HCT116 (cell line): ENCODE data around the gene MPPED1. TPM values are rescaled to one million over a fixed set of nuclear protein-coding genes. Genes with fewer than 3 reads are reported as not detected.

Source experiments
- ATAC-seq: fragments of 200-7000 bp; cut with Tn5 transposase; 2 replicates; pipeline ENCODE4 v1.9.1; 2020; ENCODE audit warnings: mild to moderate bottlenecking, moderate library complexity
- BruUV-seq: library from RNA; stranded (reverse); fragments of 400-500 nt; replicated peaks from 2 replicates; lab custom pipeline; 2021; lab: Mats Ljungman, UMichigan
- CTCF ChIA-PET: fragments of 300-600 bp; sonication (Branson Sonifier 250); formaldehyde crosslinking; loops from one replicate; lab custom pipeline; 2021; ENCODE audit warnings: antibody characterized with exemption; lab: Charles Lee
- POLR2A ChIA-PET: fragments of 300-600, 350-600 bp; sonication (Branson Sonifier 250); formaldehyde crosslinking; loops from one replicate; lab custom pipeline; 2021; ENCODE audit warnings: antibody characterized with exemption; lab: Charles Lee
- RAD21 ChIA-PET, 2 experiments: fragments of 300-600 bp; sonication (Branson Sonifier 250); formaldehyde crosslinking; loops; one replicate each; lab custom pipeline; 2023; ENCODE audit warnings: low total read pairs in 2 of 2; ENCODE audit not compliant: uncharacterized antibody in 2 of 2, unreplicated experiment in 2 of 2, low non-redundant PET in 1 of 2; lab: Charles Lee
- DNase-seq: peaks from one replicate; pipeline ENCODE4 v3.0.0-alpha.2; 2010; ENCODE audit warnings: low read depth, low spot score
- H2AFZ ChIP-seq: fragments of 200-600 bp; shearing (Covaris generic), sonication (generic); 2 replicates; pipeline ENCODE4 v1.6.1; 2017; ENCODE audit warnings: low read depth, mixed run types, mixed read lengths, antibody characterized with exemption, low read length; ENCODE audit not compliant: poor library complexity, severe bottlenecking
- H3K27ac ChIP-seq: 2 replicates; pipeline ENCODE4 v1.5.1; 2012; ENCODE audit warnings: low read depth, low read length
- H3K27me3 ChIP-seq: fragments of 200-600 bp; sonication (generic); 2 replicates; pipeline ENCODE4 v1.6.1; 2016; ENCODE audit warnings: mixed run types, low read length, mixed read lengths; ENCODE audit not compliant: insufficient read depth
- H3K36me3 ChIP-seq, 2 experiments: fragments of 200-500 bp in 1 of 2; fragments of 200-600 bp in 1 of 2; sonication (Bioruptor generic) in 1 of 2; sonication (generic) in 1 of 2; 2 replicates each; pipeline versions ENCODE4 v1.5.1 to v1.6.1; 2014 to 2016; ENCODE audit warnings: low read length in 2 of 2, inconsistent platforms in 1 of 2, mixed read lengths in 1 of 2, mixed run types in 1 of 2; ENCODE audit not compliant: insufficient read depth in 2 of 2, control insufficient read depth in 1 of 2
- H3K4me1 ChIP-seq, 2 experiments: fragments of 200-600 bp in 1 of 2; sonication (generic) in 1 of 2; 2 replicates each; pipeline versions ENCODE4 v1.5.1 to v1.6.1; 2012 to 2017; ENCODE audit warnings: low read length in 2 of 2, inconsistent platforms in 1 of 2, mild to moderate bottlenecking in 1 of 2, mixed read lengths in 1 of 2, mixed run types in 1 of 2, moderate library complexity in 1 of 2; ENCODE audit not compliant: insufficient read depth in 2 of 2, control insufficient read depth in 1 of 2
- H3K4me2 ChIP-seq: fragments of 200-600 bp; sonication (generic); 2 replicates; pipeline ENCODE4 v1.6.1; 2017; ENCODE audit warnings: mixed run types, low read length, mixed read lengths
- H3K4me3 ChIP-seq, 2 experiments: fragments of 200-600 bp in 1 of 2; sonication (generic) in 1 of 2; replicated peaks in 1 of 2; 2 replicates each; pipeline ENCODE4 v1.5.1; 2011 to 2016; ENCODE audit warnings: low read length in 2 of 2, control low read depth in 1 of 2, low read depth in 1 of 2, mild to moderate bottlenecking in 1 of 2, mixed read lengths in 1 of 2, mixed run types in 1 of 2
- H3K79me2 ChIP-seq: fragments of 200-600 bp; sonication (generic); 2 replicates; pipeline ENCODE4 v1.6.1; 2017; ENCODE audit warnings: mild to moderate bottlenecking, mixed run types, low read length, moderate library complexity, mixed read lengths; ENCODE audit not compliant: insufficient read depth
- H3K9ac ChIP-seq: fragments of 200-600 bp; sonication (generic); 2 replicates; pipeline ENCODE4 v1.6.1; 2016; ENCODE audit warnings: low read length, mixed read lengths
- H3K9me2 ChIP-seq: fragments of 200-600 bp; sonication (generic), shearing (Covaris generic); 2 replicates; pipeline ENCODE4 v1.6.1; 2017; ENCODE audit warnings: mixed run types, mild to moderate bottlenecking, moderate library complexity; ENCODE audit not compliant: insufficient read depth
- H3K9me3 ChIP-seq, 2 experiments: fragments of 200-500 bp in 1 of 2; fragments of 200-600 bp in 1 of 2; sonication (Bioruptor generic) in 1 of 2; sonication (generic) in 1 of 2; 2 replicates each; pipeline ENCODE4 v1.6.1; 2014 to 2017; ENCODE audit warnings: low read length in 2 of 2, mixed read lengths in 2 of 2, inconsistent platforms in 1 of 2, low read depth in 1 of 2, mild to moderate bottlenecking in 1 of 2, mixed run types in 1 of 2, moderate library complexity in 1 of 2; ENCODE audit not compliant: control insufficient read depth in 1 of 2, insufficient read depth in 1 of 2
- H4K20me1 ChIP-seq: fragments of 200-600 bp; sonication (generic), shearing (Covaris generic); 2 replicates; pipeline ENCODE4 v1.6.1; 2017; ENCODE audit warnings: mixed run types, mild to moderate bottlenecking, moderate library complexity; ENCODE audit not compliant: insufficient read depth
- ATF3 ChIP-seq: IDR thresholded peaks from 2 replicates; pipeline ENCODE4 v1.6.1; 2012
- CBX3 ChIP-seq: IDR thresholded peaks from 2 replicates; pipeline ENCODE4 v1.6.1; 2012; ENCODE audit warnings: low read depth
- CEBPB ChIP-seq: IDR thresholded peaks from 2 replicates; pipeline ENCODE4 v1.6.1; 2012; ENCODE audit warnings: low read depth
- CTCF ChIP-seq, 3 experiments: fragments of 200-600 bp in 1 of 3; sonication (generic) in 1 of 3; IDR thresholded peaks in 2 of 3; conservative IDR thresholded peaks in 1 of 3; 2 replicates each; pipeline ENCODE4 v1.5.1; 2012 to 2017; ENCODE audit warnings: low read depth in 2 of 3, low read length in 2 of 3, antibody characterized with exemption in 1 of 3, borderline replicate concordance in 1 of 3, control low read depth in 1 of 3, mild to moderate bottlenecking in 1 of 3, mixed read lengths in 1 of 3, mixed run types in 1 of 3, moderate library complexity in 1 of 3; ENCODE audit not compliant: insufficient read depth in 1 of 3
- EGR1 ChIP-seq: IDR thresholded peaks from 2 replicates; pipeline ENCODE4 v1.6.1; 2012; ENCODE audit warnings: low read depth
- ELF1 ChIP-seq: IDR thresholded peaks from 2 replicates; pipeline ENCODE4 v1.6.1; 2012; ENCODE audit warnings: low read depth, borderline replicate concordance
- EZH2 ChIP-seq: fragments of 200-600 bp; sonication (generic); IDR thresholded peaks from 2 replicates; pipeline ENCODE4 v1.6.1; 2017; ENCODE audit warnings: antibody characterized with exemption, mixed run types
- FOSL1 ChIP-seq: IDR thresholded peaks from 2 replicates; pipeline ENCODE4 v1.6.1; 2012; ENCODE audit warnings: low read depth
- JUND ChIP-seq: IDR thresholded peaks from 2 replicates; pipeline ENCODE4 v1.6.1; 2012
- MAX ChIP-seq: IDR thresholded peaks from 2 replicates; pipeline ENCODE4 v1.6.1; 2012
- POLR2A ChIP-seq: IDR thresholded peaks from 2 replicates; pipeline ENCODE4 v1.7.0; 2011; ENCODE audit warnings: borderline replicate concordance; ENCODE audit not compliant: insufficient read depth, insufficient read length; ENCODE audit errors: extremely low read depth
- POLR2AphosphoS5 ChIP-seq: IDR thresholded peaks from 2 replicates; pipeline ENCODE4 v1.6.1; 2011; ENCODE audit warnings: mild to moderate bottlenecking, low read depth, low read length, moderate library complexity
- REST ChIP-seq: IDR thresholded peaks from 2 replicates; pipeline ENCODE4 v1.6.1; 2012; ENCODE audit warnings: low read depth
- SIN3A ChIP-seq: IDR thresholded peaks from 2 replicates; pipeline ENCODE4 v1.6.1; 2012; ENCODE audit warnings: low read depth
- SP1 ChIP-seq: IDR thresholded peaks from 2 replicates; pipeline ENCODE4 v1.6.1; 2012; ENCODE audit warnings: low read depth
- SRF ChIP-seq: IDR thresholded peaks from 2 replicates; pipeline ENCODE4 v1.6.1; 2012; ENCODE audit warnings: low read depth
- TCF7L2 ChIP-seq: IDR thresholded peaks from 2 replicates; pipeline ENCODE4 v1.7.0; 2011; ENCODE audit warnings: borderline replicate concordance, inconsistent platforms; ENCODE audit not compliant: insufficient read depth, insufficient read length; ENCODE audit errors: extremely low read depth
- YY1 ChIP-seq: IDR thresholded peaks from 2 replicates; pipeline ENCODE4 v1.6.1; 2011; ENCODE audit warnings: low read length, low read depth, moderate library complexity, mild to moderate bottlenecking; ENCODE audit not compliant: insufficient replicate concordance; ENCODE audit errors: extremely low read depth
- ZFX ChIP-seq: fragments of 450-650 bp; IDR thresholded peaks from 2 replicates; pipeline ENCODE4 v1.6.1; 2017
- ZNF274 ChIP-seq: fragments of 200-500 bp; sonication (Bioruptor generic); IDR thresholded peaks from 2 replicates; pipeline ENCODE4 v1.6.1; 2014; ENCODE audit warnings: mild to moderate bottlenecking, low read depth, low read length, inconsistent platforms
- intact Hi-C: fragments of 100-400 bp; cut with micrococcal nuclease; formaldehyde crosslinking; loops from 2 replicates; pipeline ENCODE4 v1.10.0; 2022
- total RNA-seq: library from RNA; stranded (reverse); gene quantifications from one replicate; pipeline ENCODE4 v1.2.1, GENCODE V29; 2021; ENCODE audit not compliant: unreplicated experiment

The MPPED1 gene
- total RNA-seq, 1 experiment from 2014 or later, result not detected

GRCh38 chr22:43412808-43413795 is 1.3 kb downstream of the MPPED1 start:
- Histone ChIP-seq H3K9ac (no peak overlapping the region), H3K4me1 (no peaks in the 10 kb centered on the region), H3K36me3 (no peaks in the 10 kb centered on the region), H3K27me3 (peaks cover 41% of the 10 kb centered on the region), H3K4me2 (no peak overlapping the region), H3K9me3 (no peaks in the 10 kb centered on the region), H3K27ac (no peak overlapping the region), H2AFZ (no peak overlapping the region), H3K4me3 (no peak overlapping the region), H4K20me1 (no peaks in the 10 kb centered on the region), H3K79me2 (no peaks in the 10 kb centered on the region), H3K9me2 (no peaks in the 10 kb centered on the region)
- CTCF ChIA-PET, result no interaction called here
- no peak for DNase-seq
- ATAC-seq, result no peak
- POLR2A ChIA-PET, result interaction anchor here (0.7 kb wide), 1 partner anchor 524 kb away, joined by 3 read pairs; no protein-coding TSS in a partner anchor
- TF ChIP-seq MAX (no peak), ZNF274 (no peak), EGR1 (no peak), ELF1 (no peak), ZFX (no peak), CTCF (IDR thresholded peaks at IDR 0.05 in 2 of 3, conservative IDR thresholded peaks at IDR 0.05 in 1 of 3; ENCODE audit: borderline replicate concordance in 1 of 3, insufficient read depth in 1 of 3, low read depth in 2 of 3, low read length in 2 of 3) (no peak), JUND (no peak), FOSL1 (no peak), SRF (no peak), YY1 (no peak), EZH2 (no peak), POLR2A (no peak), TCF7L2 (no peak), CEBPB (no peak), REST (no peak), POLR2AphosphoS5 (no peak), SIN3A (no peak), CBX3 (no peak), SP1 (no peak), ATF3 (no peak)
- BruUV-seq, result no TSS peak
- intact Hi-C loops, result no loop called here
- RAD21 ChIA-PET, result no interaction called here
